ENCODE results near the gene SUSD5. TPM values are rescaled to one million over a fixed set of nuclear protein-coding genes. Genes with fewer than 3 reads are reported as not detected.
A peak's percentile ranks its signal among the peaks of the same experiment; 100 is the strongest.
"Not testable (repeated sequence)": the region's sequence is repeated elsewhere in the genome, so short reads cannot be mapped to it uniquely, and the experiment has no call there.

Gene SUSD5
- polyA plus RNA-seq, 1 donor = 1.8 TPM

DNA sequence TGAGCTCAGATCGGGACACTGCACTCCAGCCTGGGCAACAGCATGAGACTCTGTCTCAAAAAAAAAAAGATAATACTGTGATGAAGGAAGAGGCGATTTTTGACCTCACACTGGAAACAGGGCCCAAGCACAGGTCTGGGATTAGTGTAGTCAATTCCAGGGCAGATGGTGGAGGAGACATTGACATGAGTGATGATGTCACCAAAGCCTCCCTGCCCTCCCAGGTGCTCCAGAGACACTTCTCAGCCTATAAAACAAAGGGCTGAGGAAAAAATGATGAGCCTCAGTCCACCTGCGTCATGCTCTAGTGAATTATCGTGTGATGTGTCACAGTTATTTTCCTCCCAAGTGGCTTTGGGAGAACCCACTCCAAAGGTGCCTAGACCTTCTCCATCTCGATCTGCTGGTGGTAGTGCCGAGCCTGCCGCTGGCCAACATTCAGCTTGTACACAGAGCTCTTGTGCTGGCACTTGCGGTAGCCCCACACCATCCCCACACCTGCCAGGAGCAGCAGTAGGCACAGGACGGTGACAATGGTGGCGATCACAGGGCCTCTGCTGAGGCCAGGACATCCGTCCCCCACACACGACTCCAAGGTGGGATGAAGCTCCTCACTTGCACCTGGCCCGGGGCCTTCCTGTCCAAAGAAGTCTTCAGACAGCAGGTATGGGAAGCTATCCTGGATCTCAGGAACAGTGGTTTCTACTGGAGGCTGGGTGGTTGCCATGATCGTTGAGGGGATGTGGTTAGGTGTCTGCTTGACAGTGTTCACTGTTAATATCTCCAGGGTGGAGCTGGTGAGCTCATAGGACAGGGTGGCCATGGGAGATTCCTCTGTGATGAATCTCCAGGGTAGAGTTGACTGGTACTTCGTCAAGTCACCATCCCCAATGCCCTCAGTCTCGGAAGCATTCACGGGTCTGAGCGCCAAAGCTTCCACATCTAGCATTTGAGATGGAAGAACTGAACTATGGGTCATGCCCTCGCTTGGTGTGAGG lies 65.9 kb downstream of the SUSD5 start:
- no peak for DNase-seq (ENCODE audit: low read depth)

DNA sequence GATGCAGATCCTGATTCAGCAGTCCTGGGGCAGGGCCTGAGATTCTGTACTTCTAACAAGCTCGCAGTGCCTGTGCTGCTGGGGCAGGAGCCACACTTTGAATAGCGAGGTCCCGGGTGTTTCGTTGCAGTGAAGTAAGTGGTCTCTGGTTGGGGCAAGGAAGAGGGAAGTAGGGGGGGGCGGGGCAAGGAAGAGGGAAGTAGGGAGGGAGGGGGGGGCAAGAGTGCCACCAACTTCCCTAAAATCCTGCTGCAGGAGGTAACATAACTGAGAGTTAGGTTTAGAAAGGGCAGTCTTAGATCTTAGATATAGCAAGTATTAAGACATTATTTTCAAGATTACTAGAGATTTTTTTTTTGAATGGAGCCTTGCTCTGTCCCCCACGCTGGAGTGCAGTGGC lies 69.3 kb downstream of the SUSD5 start:
- no peak for DNase-seq (ENCODE audit: low read depth)

DNA sequence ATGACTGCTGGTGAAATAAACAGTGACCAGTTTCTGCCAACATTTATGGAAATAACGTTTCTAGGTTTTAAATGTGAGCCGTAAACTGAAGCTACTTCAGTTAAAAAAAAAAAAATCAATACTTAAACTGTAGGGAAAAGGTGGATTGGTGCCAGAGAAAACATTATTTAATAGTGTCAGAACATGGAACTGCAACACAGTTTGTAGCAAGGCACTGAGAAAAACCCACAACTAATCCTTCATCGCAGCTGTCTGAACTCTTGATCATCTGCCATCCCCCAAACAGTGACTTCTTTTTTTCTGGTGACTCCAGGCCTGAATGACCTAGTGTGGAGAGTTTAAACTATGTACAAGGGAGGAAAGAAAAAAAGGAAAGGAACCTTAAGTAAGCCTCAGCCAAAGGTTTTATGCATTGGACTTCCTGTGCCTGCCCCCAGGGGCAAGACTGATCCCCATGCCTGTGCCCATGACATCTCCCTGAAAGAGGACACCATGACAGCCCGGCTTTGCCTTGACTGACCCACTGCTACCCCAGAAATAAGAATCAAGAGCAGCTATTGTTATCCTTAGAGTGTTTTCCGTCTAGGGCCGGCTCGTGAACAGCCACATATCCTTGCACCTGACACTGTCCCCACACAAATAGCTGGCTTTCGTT lies 71.7 kb downstream of the SUSD5 start:
- peak; percentile 46 for DNase-seq (ENCODE audit: low read depth)

DNA sequence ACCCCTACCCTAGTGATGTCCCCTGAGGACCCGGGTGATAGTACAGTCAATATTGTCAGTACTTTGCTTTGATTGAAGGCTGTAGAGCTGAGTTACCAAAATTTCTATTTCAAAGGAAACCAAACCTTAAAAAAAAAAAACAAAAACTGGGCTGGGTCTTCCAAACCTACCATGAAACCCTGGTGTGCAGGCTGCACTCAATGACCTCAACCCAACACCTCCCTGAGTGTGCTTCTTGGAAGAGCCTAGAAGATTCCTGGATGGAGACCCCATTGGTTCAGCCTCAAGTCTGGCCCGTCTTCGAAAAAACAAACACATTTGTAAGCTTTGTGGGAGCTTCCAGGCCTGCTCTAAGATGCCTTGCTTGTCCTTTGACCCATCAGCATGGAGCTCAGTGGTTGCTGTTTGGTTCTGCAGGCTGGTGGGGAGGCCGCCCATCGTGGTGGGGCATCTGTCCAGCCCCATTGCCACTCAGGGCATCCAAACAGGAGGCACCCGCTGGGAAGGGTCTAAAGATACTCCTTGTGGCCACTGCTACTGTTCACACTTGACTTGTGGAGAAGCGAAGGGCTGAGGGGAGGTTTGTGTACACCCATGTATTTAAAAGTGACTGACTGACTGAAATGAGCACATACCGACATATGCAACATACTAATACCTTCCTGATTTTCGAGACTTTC lies 72.6 kb downstream of the SUSD5 start:
- DNase-seq (ENCODE audit: low read depth) = no peak

DNA sequence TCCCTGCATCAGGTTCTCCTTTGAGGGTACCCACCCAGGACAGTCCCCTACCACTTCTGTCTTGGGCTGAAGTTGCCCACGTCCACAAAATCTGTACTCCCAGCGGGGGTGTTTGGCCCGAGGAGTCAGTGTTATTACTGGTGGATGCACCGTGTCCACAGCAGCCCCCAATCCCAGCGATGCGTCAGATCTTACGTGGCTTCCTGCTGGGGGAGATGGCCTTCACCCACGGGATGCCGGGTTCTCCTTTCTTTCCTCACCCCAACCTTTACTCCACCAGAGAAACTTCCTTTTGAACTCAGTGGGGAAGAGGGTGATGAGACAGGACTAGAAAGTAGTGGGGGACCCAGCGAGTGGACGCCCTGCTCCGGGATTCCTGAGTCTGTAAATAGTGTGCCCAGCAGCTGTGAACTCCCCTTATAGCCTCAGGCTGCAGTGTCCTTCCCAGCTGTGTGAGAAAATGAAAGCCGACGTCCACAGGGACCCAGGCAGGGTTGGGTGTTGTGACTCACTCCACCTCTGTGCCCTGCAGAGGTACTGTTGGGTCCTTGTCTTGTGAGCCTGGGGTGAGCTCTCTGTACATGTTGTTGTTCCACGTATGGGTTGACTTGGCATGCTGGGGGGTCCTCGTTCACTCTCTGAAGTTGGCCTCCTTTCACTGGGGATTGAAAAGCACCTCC lies 73.2 kb downstream of the SUSD5 start:
- DNase-seq (ENCODE audit: low read depth) = no peak

DNA sequence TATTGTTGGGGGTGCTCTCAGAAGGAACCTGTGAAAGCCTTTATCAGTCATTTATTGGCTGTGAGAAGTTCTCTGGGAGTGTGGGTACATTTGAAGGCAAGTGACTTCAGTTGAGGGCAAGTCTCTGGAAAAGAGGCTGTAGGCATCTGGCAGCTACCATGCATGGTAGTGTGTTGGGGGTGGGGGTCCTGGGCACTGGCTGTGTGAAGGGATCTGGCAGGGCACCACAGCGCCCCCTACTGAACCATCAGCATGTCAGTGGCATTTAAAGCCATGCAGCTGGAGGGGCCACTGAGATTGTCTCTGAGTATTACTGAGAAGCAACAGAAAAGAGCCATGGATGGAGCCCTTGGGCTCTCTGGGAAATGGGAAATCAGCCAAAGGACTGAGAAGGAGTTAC lies 74.2 kb downstream of the SUSD5 start:
- no peak for DNase-seq (ENCODE audit: low read depth)

DNA sequence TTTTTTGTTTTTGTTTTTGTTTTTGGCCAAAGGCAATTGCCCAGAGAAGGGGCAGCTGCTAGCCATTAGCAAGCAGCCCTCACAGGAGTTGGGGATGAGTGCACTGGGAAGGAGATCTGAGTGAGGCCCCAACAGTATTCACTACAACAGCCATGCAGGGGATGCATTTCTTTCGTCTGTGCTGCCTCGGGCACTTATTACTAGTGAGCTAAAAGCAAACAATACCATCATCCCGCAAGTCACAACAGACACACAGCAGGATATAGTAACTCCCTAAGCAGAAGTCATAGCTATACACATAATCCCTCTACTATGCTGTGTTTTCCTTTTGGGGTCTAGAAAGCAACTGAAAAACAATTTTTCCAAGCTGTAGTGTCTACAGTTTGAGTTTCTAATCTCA lies 77.6 kb downstream of the SUSD5 start:
- DNase-seq (ENCODE audit: low read depth) = no peak

DNA sequence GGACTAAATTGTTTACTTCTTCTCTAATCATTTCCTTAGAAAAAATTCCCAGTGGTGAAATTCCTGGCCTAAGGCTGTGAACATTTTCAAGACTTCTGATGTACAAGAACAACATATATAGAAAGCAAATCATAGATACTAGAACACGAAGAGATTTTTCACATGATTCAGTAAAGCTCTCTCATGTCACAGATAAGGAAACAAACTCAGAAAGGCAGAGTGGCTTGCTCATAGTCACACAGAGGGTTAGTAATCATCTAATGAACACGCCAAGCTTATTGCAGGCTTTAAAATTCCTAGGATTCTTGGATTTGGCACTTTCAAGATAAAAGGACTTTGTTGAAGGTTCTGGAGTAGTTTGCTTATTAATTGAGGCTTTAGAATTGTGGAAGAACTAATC lies 78.6 kb downstream of the SUSD5 start:
- DNase-seq (ENCODE audit: low read depth) = no peak

DNA sequence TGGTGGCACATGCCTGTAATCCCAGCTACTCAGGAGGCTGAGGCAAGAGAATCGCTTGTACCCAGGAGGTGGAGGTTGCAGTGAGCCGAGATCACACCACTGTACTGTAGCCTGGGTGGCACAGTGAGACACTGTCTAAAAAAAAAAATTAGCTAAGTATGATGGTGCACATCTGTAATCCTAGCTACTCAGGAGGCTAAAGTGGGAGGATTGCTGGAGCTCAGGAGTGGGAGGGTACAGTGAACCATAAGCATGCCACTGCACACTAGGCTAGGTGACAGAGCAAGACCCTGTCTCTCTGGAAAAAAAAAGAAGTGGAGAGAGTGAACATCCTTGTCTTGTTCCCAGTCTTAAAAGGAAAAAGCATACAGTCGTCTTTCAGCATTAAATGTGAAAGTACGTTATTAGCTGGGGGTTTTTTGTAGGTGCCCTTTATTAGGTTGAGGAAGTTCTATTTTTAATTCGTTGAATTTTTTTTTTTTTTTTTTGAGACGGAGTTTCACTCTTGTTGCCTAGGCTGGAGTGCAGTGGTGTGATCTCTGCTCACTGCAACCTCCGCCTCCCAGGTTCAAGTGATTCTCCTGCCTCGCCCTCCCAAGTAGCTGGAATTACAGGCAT lies 79.5 kb downstream of the SUSD5 start:
- DNase-seq (ENCODE audit: low read depth) = not testable (repeated sequence)

DNA sequence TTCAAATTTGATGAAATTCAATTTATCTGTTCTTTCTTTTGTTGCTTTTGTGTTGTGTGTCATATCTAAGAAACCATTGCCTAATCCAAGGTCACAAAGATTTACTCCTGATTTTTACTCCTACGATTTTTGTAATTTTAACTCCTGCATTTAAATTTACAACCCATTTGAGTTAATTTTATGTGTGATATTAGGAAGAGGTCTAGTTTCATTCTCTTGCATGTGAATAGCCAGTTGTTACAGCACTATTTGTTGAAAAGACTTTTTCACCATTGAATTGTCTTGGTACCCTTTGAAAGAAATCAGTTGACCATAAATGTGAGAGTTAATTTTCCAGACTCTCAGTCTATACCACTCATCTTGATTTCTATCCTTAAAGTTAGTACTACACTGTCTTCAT lies 80.9 kb downstream of the SUSD5 start:
- DNase-seq (ENCODE audit: low read depth) = no peak

DNA sequence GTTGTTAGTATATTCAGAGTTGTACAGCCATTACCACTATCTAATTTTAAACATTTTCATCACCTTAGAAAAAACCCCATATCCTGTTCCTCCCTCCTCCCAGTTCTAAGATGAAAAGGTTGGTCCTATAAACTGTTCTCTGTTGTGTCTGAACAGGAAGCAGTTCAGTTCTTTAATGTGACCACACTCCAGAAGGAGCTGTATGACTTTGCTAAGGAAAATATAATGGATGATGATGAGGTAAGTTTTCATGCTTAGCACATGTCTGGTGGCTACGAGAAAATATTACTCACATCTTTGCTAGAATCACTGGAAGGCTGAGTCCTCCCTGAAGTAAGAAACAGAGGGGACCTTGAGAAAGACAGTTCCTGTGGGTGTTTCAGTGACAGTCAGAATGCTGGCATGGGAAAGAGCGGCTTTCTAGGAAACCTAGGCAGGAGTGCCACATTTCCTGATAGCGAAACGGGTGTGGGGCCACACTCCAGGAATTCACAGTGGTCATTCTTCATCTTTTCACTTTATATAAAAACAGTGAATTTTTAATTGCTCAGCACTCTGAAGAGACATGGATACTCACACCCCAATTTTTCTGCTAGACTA lies 84.5 kb downstream of the SUSD5 start:
- no peak for DNase-seq (ENCODE audit: low read depth)

DNA sequence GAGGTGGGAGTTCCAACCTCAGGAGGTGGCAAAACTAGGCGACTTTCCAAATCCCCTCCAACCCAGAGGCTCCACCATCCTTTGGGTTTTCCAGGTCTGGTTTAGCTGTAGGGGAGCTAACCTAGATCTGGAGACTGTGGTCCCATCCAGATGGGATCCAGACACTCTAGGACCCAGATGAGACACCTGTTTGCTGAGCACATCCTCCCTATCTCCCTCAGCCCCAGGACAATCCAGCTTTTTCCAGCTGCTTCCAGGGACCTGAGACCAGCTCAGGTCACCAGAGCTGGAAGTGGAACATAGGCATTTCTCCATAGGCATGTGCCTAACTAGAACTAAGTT lies 86.6 kb downstream of the SUSD5 start:
- no peak for DNase-seq (ENCODE audit: low read depth)

DNA sequence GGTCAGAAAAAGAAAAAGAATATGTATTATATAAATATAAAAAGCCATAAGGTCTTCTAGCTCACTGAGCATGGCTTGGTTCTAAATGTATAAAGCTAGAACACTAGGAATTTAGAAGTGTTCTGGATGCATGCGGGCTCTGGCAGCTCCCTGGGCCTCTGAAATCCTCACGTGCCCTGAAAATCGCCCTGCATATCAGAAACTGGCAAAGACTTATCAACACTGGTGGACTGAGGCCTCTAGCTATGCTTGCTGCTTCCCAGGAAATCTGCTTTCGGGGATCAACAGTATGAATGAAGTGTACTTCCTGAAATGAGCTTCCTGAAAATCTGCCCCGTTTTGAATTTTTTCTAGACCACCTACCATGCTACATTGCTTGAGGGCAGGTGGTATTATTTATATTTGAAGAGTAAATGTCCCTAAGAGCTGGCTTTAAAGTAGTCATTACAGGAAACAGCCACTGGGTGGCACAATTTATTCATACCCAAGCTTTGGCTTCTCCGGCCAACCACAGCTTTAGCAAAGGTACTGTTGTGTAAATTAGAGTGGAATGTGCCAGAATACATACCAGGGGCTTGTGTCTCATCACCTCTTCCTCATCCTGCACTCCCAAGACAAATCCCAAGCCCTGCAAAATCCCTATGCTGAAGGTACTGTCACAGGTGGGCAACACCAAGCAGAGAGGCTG lies 87.1 kb downstream of the SUSD5 start:
- DNase-seq (ENCODE audit: low read depth) = no peak

DNA sequence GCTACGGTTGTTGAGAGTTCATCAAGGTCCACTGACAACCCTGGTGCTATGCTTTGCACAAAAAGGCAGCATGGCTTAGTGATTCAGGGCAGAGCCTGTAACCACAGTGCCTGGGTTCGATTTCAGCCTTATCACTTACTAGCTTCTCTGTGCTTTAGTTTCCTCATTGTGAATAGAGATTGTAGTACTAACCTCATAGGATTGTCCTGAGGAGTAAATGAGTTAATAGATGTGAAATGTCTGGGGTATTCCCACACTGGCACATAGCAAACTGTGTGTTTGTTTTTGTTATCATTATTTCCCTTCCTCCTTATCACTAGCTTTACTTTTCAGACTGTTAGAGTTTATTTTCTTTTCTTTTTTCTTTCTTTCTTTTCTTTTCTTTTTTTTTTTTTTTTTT lies 88.5 kb downstream of the SUSD5 start:
- DNase-seq (ENCODE audit: low read depth) = no peak

DNA sequence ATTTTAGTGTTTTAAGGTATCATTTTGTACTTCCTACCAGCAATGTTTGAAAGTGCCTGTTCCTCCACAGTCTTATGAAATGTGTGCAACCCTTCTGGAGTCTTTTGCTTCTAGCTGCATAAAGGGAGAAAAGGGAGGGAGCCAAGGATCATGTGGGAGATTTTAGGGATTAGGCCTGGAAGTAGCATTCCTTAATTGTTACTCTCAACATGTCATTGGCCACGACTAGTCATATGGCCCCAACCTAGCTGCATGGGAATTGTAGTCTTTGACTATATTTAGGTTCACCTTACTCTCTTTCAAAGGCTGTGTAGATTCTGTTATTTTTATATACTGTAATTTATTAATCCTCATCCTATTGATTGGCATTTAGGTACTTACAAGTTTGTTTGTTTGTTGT lies 89.9 kb downstream of the SUSD5 start:
- DNase-seq (ENCODE audit: low read depth) = no peak

DNA sequence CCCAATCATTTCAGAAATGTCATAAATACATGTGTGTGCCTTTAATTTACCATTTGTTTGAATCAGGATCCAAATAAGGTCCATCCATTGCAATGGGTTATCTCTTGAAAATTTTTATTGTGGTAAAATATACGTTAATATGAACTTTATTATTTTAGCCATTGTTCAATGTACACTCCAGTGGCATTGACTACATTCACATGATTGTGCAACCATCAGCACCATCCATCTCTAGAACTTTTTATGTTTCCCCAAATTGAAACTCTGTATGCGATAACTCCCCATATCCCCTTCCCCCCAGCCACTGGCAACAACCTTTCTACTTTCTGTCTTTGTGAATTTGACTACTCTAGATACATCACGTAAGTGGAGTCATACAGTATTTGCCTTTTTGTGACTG lies 92.8 kb downstream of the SUSD5 start:
- no peak for DNase-seq (ENCODE audit: low read depth)

DNA sequence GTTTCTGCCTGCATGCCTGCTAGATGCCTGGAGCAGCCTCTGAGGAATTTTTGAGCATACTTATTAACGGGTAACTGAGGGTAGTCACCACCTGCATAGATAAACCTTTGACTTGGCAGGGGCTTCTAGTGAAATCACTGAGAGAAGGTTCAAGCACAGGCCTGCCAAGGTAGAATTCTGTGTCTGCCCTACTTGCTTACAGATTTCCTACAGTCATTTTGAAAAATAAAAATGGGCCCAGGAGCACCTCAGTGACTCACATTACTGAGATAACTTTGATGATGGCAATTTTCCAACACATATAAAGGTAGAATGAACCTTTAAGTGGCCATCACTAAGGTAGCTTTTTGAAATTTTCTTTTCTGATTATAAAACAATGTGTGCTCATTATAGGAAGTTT lies 94.0 kb downstream of the SUSD5 start:
- DNase-seq (ENCODE audit: low read depth) = no peak

DNA sequence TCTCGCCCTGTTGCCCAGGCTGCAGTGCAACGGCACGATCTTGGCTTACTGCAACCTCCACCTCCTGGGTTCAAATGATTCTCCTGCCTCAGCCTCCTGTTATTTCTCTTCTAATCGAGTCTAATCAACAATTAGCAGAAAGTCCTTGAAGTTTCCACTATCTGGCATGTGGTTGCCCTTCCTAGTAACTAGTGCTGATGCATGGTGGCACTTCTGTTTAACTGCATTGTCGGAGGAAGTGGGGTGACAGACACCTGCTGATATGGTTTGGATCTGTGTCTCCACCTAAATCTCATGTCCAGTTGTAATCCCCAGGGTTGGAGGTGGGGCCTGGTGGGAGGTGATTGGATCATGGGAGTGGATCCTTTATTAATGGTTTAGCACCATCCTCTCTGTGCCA lies 95.6 kb downstream of the SUSD5 start:
- DNase-seq (ENCODE audit: low read depth) = no peak

DNA sequence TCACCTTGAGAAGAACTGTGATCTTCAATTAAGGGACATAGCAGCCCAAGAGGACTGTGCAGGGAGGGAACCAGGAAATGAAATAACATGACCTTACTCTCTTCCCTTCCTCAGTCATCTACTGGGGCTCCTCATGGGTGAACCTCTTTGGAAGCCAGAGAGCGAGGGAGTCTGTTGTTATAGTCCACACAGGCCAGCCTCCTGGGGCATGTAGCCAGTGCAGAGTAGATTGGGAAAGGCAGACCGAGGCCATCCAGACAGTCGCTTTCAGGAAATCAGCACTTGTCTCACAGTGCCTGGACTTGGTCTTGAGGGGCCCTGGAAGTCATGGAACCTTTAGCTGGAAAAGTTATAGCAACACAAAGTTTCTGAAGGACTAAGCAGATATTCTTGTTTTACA lies 98.7 kb downstream of the SUSD5 start:
- no peak for DNase-seq (ENCODE audit: low read depth)

DNA sequence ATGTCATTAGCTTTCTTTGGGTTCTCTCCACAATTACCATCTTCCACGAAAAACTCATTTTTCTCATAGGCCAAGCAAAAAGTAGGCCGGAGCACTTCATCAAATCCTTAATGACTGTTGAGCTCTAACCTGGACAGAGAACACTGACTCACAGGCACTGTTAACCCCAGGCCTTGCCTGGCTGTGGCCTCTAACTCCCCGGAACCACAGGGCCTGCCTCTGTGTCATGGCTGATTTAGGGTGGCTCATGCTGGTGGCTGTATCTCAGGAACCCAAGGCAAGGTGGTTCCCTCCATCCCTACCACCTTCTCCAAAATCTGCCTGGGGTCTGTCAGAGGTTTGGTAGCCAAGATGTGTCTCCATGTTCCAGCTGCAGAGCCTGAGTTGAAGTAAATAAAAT lies 101.1 kb downstream of the SUSD5 start:
- no peak for DNase-seq (ENCODE audit: low read depth)
